Measurements from ENCODE around the gene BPTF.

GRCh38 chr17:67829331-67829730 lies 4.0 kb downstream of the BPTF start:
- TF ChIP-seq POLR2AphosphoS5 (IDR thresholded peaks at IDR 0.05; ENCODE audit: borderline replicate concordance, low read depth, low read length) (no peak), EZH2 (IDR thresholded peaks at IDR 0.05) (no peak)
